CD14-positive monocyte (primary cell): ENCODE data around the gene PMPCA. TPM values are rescaled to one million over a fixed set of nuclear protein-coding genes. Genes with fewer than 3 reads are reported as not detected.
A peak's percentile ranks its signal among the peaks of the same experiment; 100 is the strongest.

Experiments
- DNase-seq, 3 donors: peaks; one replicate each; pipeline ENCODE4 v3.0.0-alpha.2; 2011 to 2022
- H2AFZ ChIP-seq: 2 replicates; pipeline ENCODE4 v1.6.0; 2012; ENCODE audit warnings: mild to moderate bottlenecking, low read depth, low read length, inconsistent platforms; ENCODE audit not compliant: insufficient read depth, poor library complexity, severe bottlenecking
- H3K27ac ChIP-seq, 2 donors: 1 replicate in 1 of 2; 2 replicates in 1 of 2; pipeline ENCODE4 v1.5.1; 2012 to 2013; ENCODE audit warnings: low read length in 2 of 2, control low read depth in 1 of 2, inconsistent platforms in 1 of 2, low read depth in 1 of 2, mild to moderate bottlenecking in 1 of 2
- H3K27me3 ChIP-seq, 2 donors: one replicate each; pipeline versions ENCODE4 v1.6.0 to v1.6.1; 2011 to 2013; ENCODE audit warnings: low read length in 2 of 2; ENCODE audit not compliant: control insufficient read depth in 2 of 2, insufficient read depth in 2 of 2
- H3K36me3 ChIP-seq, 2 donors: replicated peaks in 1 of 2; 1 replicate in 1 of 2; 2 replicates in 1 of 2; pipeline versions ENCODE4 v1.5.1 to v1.6.1; 2012 to 2013; ENCODE audit warnings: low read length in 2 of 2, control low read depth in 1 of 2, inconsistent platforms in 1 of 2, mild to moderate bottlenecking in 1 of 2; ENCODE audit not compliant: insufficient read depth in 2 of 2, control insufficient read depth in 1 of 2
- H3K4me1 ChIP-seq, 2 donors: 1 replicate in 1 of 2; 2 replicates in 1 of 2; pipeline versions ENCODE4 v1.5.1 to v1.6.1; 2012 to 2013; ENCODE audit warnings: low read length in 2 of 2, control low read depth in 1 of 2, inconsistent platforms in 1 of 2, mild to moderate bottlenecking in 1 of 2, moderate library complexity in 1 of 2; ENCODE audit not compliant: insufficient read depth in 2 of 2, control insufficient read depth in 1 of 2
- H3K4me2 ChIP-seq: replicated peaks from 2 replicates; pipeline ENCODE3; 2012; ENCODE audit warnings: low read length, moderate library complexity, mild to moderate bottlenecking; ENCODE audit not compliant: poor library complexity, severe bottlenecking; ENCODE audit errors: extremely low read depth
- H3K4me3 ChIP-seq, 3 experiments: fragments of 200-600 bp in 1 of 3; sonication (generic) in 1 of 3; replicated peaks in 1 of 3; 1 replicate in 2 of 3; 2 replicates in 1 of 3; pipeline ENCODE4 v1.5.1; 2011 to 2013; ENCODE audit warnings: low read length in 3 of 3, mild to moderate bottlenecking in 3 of 3, control low read depth in 2 of 3, low read depth in 2 of 3, inconsistent platforms in 1 of 3, moderate library complexity in 1 of 3
- H3K79me2 ChIP-seq: 2 replicates; pipeline ENCODE4 v1.6.0; 2012; ENCODE audit warnings: mild to moderate bottlenecking, control low read depth, inconsistent platforms, low read length, moderate library complexity; ENCODE audit not compliant: insufficient read depth
- H3K9ac ChIP-seq: 2 replicates; pipeline ENCODE4 v1.6.0; 2017; ENCODE audit warnings: low read length, mild to moderate bottlenecking; ENCODE audit not compliant: insufficient read depth, poor library complexity, severe bottlenecking
- H3K9me3 ChIP-seq, 2 donors: replicated peaks in 1 of 2; 1 replicate in 1 of 2; 2 replicates in 1 of 2; pipeline versions ENCODE4 v1.5.1 to v1.6.1; 2012 to 2013; ENCODE audit warnings: low read length in 2 of 2, control low read depth in 1 of 2; ENCODE audit not compliant: control insufficient read depth in 1 of 2, insufficient read depth in 1 of 2
- H4K20me1 ChIP-seq: 2 replicates; pipeline ENCODE4 v1.6.0; 2012; ENCODE audit warnings: mild to moderate bottlenecking, low read length, control low read depth, moderate library complexity; ENCODE audit not compliant: insufficient read depth
- H3K27ac Mint-ChIP-seq, 7 donors: one replicate each; pipeline ENCODE4 v1.8.0; 2020; ENCODE audit warnings: mild to moderate bottlenecking in 7 of 7, mixed read lengths in 7 of 7, moderate library complexity in 6 of 7, inconsistent platforms in 2 of 7
- H3K27me3 Mint-ChIP-seq, 3 donors: one replicate each; pipeline ENCODE4 v1.8.0; 2021 to 2022; ENCODE audit warnings: low read depth in 3 of 3, mild to moderate bottlenecking in 3 of 3, mixed read lengths in 3 of 3, moderate library complexity in 3 of 3, inconsistent platforms in 1 of 3
- H3K36me3 Mint-ChIP-seq, 2 donors: one replicate each; pipeline ENCODE4 v1.8.0; 2020; ENCODE audit warnings: mixed read lengths in 2 of 2, inconsistent platforms in 1 of 2, mild to moderate bottlenecking in 1 of 2
- H3K4me1 Mint-ChIP-seq: one replicate; pipeline ENCODE4 v1.8.0; 2020; ENCODE audit warnings: mild to moderate bottlenecking, mixed read lengths
- H3K4me3 Mint-ChIP-seq, 2 donors: one replicate each; pipeline ENCODE4 v1.8.0; 2020; ENCODE audit warnings: mild to moderate bottlenecking in 2 of 2, mixed read lengths in 2 of 2, moderate library complexity in 1 of 2
- H3K9me3 Mint-ChIP-seq, 7 donors: one replicate each; pipeline ENCODE4 v1.8.0; 2020 to 2022; ENCODE audit warnings: mixed read lengths in 7 of 7, mild to moderate bottlenecking in 6 of 7, moderate library complexity in 6 of 7, inconsistent platforms in 2 of 7
- CTCF ChIP-seq: fragments of 200-600 bp; IDR thresholded peaks from one replicate; pipeline ENCODE4 v1.8.0; 2022; ENCODE audit warnings: antibody characterized with exemption, mild to moderate bottlenecking
- WGBS: methylation state at CpG from one replicate; pipeline ENCODE4 v1.1.5; 2013; ENCODE audit warnings: missing lambda C conversion rate; ENCODE audit not compliant: insufficient coverage; 5-methylcytosine and 5-hydroxymethylcytosine counted together
- intact Hi-C, 2 donors: fragments of 100-400 bp; cut with micrococcal nuclease; formaldehyde crosslinking; loops; one replicate each; pipeline versions ENCODE4 v1.15.0 to v1.15.1; 2023
- polyA plus RNA-seq, 3 donors: library from polyadenylated mRNA; depleted of rRNA in 1 of 3; unstranded in 2 of 3; stranded (reverse) in 1 of 3; fragments of 300-500 nt in 2 of 3; fragments of >200 nt in 1 of 3; fragmentation: Illumina TruSeq in 2 of 3; gene quantifications; 1 replicate in 2 of 3; 2 replicates in 1 of 3; pipeline ENCODE4 v1.2.3, GENCODE V29; 2012 to 2021

Gene PMPCA
- polyA plus RNA-seq, 3 donors, result 23.1 to 58.8 (median 24.9) TPM

DNA sequence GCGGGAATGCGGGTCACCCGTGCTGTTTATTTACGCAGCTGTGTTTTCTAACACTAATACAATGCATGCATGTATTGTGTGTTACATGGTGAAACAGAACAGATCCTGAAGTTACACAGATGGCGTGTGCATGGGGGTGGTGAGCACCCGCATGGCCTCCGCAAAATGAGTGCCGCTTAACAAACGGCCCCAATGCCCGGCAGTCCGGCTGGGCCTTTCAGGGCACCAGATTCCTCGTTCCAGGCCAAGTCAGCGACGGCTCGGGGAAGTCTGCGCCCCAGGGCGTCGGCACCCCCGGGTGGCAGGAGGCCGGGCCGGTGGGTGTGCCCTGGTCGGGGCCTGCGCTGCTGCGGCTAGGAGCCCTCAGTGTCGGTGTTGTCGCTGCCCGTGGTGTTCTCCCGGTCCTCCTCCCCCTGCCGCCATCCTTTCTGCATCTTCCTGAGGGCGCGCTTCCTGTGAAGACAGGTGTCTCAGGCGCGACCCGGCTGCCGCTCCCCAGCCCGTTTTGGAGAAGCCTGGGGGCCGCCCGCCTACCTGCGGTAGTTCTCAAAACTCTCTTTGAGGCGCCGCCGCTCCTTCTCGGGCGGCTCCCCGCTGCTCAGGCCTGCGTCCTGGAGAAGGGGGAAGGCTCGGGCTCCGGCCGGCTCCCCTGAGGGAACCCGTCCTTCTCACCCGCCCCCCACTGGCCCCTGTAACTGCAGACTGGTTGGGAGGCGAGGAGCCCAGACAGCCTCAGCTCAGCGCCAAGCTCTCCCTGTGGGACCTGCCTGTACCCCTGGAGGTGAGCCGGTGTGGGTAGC, 46.3 kb upstream of the PMPCA start:
- Histone ChIP-seq H3K9me3 (no peaks in the 10 kb centered on the region), H2AFZ (no peak overlapping the region), H3K27me3 (no peaks in the 10 kb centered on the region), H3K27ac (no peak overlapping the region), H3K79me2 (no peaks in the 10 kb centered on the region), H4K20me1 (peaks cover 20% of the 10 kb centered on the region), H3K36me3 (peaks cover 23 to 29% of the 10 kb centered on the region in 2 donors), H3K4me3 (peak overlapping the region in 1 of 3 experiments; percentile 86), H3K4me1 (peaks cover 35 to 42% of the 10 kb centered on the region in 2 donors), H3K4me2 (peak overlapping the region; percentile 14), H3K9ac (no peak overlapping the region)
- Mint-ChIP-seq H3K4me1 (peaks cover 24% of the 10 kb centered on the region), H3K4me3 (peak overlapping the region in 1 of 2 donors; percentile 50), H3K27me3 (peaks cover 1 to 2% (median 2%) of the 10 kb centered on the region in 3 donors), H3K9me3 (peaks cover 0 to 2% (median 0%) of the 10 kb centered on the region in 7 donors), H3K27ac (no peak overlapping the region), H3K36me3 (peaks cover 15 to 25% of the 10 kb centered on the region in 2 donors)
- DNase-seq, result no peak
- WGBS, result 41% methylated on average over 45 of the region's 54 CpGs
- TF ChIP-seq CTCF, result peak; percentile 77
- intact Hi-C loops, result loop anchor here (5.0 to 10.0 kb wide), 4 partner anchors 38 to 121 kb away; partner anchors contain the start of genes ENTR1 (in 1 of the 2), PMPCA (in 1 of the 2), QSOX2 (in 1 of the 2) and SEC16A (in 1 of the 2)

DNA sequence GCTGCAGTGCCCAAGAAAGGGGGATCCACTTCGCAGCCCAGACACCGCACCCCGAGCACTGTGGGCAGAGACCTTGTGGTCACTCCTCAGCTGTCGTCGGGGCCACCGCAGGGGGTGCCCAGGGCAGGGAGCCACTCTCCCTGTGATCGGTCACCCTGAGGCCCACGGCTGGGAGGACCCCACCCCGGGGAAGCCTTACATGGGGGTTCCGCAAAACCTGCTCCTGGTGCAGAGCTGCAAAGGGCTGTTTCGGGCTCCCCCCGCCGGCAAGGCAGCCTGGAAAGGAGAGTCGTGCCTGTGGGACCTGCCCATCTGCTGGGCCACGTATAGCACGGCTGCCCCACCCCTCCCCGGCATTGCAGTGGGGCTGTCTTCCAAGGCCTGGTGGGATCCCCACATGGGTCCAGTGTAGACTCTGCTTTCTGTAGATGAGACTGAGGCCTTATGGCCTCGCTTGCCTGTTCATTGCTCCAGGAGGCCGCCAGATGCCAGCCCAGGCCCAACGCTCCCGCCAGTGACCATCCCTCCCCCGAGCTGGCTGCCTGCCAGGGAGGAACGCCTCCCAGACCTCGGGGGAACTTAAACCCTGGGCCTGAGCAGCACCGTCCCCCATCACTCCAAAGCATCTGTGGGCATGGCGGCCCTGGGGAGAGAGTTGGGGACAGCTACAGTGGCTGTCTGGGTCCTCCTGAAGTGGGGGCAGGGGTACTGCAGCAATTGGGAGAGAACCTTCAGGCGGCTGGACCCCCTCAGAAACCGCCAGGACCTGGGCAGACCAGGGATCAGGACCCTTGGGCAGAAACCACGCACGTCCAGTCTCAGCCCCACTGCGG, 45.3 kb upstream of the PMPCA start:
- peak overlapping the region; percentile 35 for H2AFZ ChIP-seq
- peaks cover 29% of the 10 kb centered on the region for H4K20me1 ChIP-seq
- H3K27ac Mint-ChIP-seq, result peak overlapping the region in 2 of 7 donors; percentile 48 to 71
- intact Hi-C loops, result loop anchor here (5.0 to 10.0 kb wide), 4 partner anchors 37 to 120 kb away; partner anchors contain the start of genes ENTR1 (in 1 of the 2), PMPCA (in 1 of the 2), QSOX2 (in 1 of the 2) and SEC16A (in 1 of the 2)
- peaks cover 22 to 33% of the 10 kb centered on the region in 2 donors for H3K36me3 Mint-ChIP-seq
- DNase-seq, result no peak
- no peaks in the 10 kb centered on the region for H3K9me3 ChIP-seq
- peak overlapping the region in 1 of 3 experiments; percentile 44 for H3K4me3 ChIP-seq
- no peaks in the 10 kb centered on the region for H3K79me2 ChIP-seq
- TF ChIP-seq CTCF, result no peak
- peaks cover 1 to 2% (median 2%) of the 10 kb centered on the region in 3 donors for H3K27me3 Mint-ChIP-seq
- H3K4me1 Mint-ChIP-seq, result peaks cover 24% of the 10 kb centered on the region
- peaks cover 0 to 2% (median 0%) of the 10 kb centered on the region in 7 donors for H3K9me3 Mint-ChIP-seq
- H3K27ac ChIP-seq, result peak overlapping the region; percentile 49 to 52
- H3K36me3 ChIP-seq, result peaks cover 33 to 39% of the 10 kb centered on the region in 2 donors
- peaks cover 35 to 42% of the 10 kb centered on the region in 2 donors for H3K4me1 ChIP-seq
- 75% methylated on average over 28 of the region's 31 CpGs for WGBS
- H3K27me3 ChIP-seq, result no peaks in the 10 kb centered on the region
- peak overlapping the region; percentile 10 for H3K9ac ChIP-seq
- H3K4me3 Mint-ChIP-seq, result no peak overlapping the region
- H3K4me2 ChIP-seq, result peak overlapping the region; percentile 66
